GM11168 (cell line): ENCODE results near the gene VWF.
"Not testable (repeated sequence)": the region's sequence is repeated elsewhere in the genome, so short reads cannot be mapped to it uniquely, and the experiment has no call there.

ENCODE experiments used
- in situ Hi-C: fragments of 300-500 bp; cut with MboI; formaldehyde crosslinking; loops from one replicate; pipeline ENCODE4 v1.12.0; 2022; ENCODE audit warnings: low sequenced_read_pairs; ENCODE audit not compliant: unreplicated experiment

The VWF gene

GRCh38 chr12:6146951-6147350 lies 22.5 kb upstream of the VWF start:
- in situ Hi-C loops: no loop called here

DNA sequence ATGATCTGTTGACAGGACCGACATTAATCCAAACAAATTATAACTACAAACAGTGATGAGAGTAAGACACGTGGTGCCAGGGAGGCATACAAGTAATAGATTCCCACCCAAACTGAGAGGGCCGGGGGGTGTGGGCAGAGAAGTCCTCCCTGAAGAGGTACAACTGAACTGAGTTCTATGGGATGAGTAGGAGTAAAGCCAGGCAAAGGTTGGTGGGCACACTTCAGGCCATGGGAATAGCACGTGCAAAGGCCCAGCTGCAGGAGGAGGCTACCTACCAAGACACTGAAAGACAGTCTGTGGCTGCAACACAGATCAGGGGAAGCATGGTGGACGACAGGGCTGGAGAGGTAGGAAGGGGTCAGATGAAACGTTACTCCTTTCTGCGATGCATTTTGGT lies 22.0 kb upstream of the VWF start:
- in situ Hi-C loops: no loop called here

DNA sequence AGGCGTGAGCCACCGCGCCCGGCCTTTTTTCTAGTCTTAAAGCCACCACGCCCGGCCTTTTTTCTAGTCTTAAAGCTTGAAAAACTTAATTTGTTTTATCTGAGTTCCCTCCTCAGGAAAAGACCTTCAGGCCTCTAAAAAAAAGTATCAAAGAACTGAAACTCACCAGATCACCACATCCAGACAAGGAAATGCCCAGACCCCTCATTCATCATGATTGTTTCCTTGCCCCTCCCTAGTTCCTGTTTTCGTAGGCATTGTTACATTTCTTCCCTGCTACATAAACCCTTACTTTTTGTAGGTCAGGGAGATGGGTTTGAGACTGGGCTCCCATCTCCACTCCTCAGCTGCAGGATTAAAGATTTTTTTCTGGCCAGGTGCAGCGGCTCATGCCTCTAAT lies 21.1 kb upstream of the VWF start:
- in situ Hi-C loops: no loop called here

DNA sequence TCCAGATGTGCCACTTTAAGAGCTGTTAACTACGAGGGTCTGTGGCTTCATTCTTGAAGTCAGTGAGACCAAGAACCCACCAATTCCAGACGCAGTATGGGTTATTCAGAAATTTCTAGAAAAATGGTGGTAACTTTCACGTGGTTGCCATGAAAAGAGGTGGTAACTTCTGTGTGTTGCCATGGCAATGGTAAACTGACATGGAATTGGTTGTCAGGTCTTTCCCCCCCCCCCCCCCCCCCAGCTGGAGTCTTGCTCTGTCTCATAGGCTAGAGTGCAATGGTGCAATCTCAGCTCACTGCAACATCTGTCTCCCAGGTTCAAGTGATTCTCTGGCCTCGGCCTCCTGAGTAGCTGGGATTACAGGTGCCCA lies 18.8 kb upstream of the VWF start:
- in situ Hi-C loops: no loop called here

- in situ Hi-C loops: not testable (repeated sequence)
Observed at GRCh38 chr12:6142368-6143302, 18.2 kb upstream of the VWF start.

- in situ Hi-C loops: not testable (repeated sequence)
Observed at GRCh38 chr12:6141731-6142367, 17.4 kb upstream of the VWF start.

DNA sequence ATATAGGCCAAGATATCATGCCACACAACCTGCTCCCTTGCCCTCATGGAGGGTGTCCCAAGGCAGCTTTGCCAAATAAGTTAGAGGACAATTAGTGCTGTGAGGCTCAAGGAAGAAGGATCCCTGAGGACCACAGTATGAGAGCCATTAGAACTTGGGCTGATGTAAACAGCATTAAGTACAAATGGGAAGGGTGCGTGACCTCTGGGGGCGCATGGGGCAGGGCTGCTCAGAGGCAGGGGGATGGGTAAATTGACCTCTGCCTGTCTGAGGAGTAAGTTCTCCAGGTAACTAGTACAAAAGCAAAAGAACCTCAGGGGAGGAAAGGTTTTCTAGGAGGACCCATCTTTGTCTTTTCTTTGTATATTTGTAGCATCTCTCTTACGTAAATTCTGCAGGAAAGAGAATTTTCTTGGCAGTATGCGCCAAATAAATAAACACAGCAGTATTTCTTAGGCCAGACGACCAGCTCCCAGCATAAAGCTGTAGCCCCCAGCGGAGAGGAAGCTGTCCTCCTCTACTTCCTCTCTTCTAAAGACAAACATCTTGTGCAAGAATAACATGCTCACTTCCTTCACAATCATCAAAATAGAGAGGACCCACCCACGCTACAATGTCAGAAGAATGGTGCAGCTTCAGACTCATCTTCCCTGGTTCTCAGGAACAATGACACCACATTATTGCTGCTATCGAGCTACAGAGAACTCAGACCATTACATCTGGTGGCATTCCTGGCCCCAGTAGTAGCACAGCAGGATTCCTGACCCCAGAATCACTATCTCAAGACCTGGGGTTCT lies 16.4 kb upstream of the VWF start:
- in situ Hi-C loops: no loop called here

- in situ Hi-C loops: no loop called here
Observed at GRCh38 chr12:6135071-6135470, 10.6 kb upstream of the VWF start.

- in situ Hi-C loops: no loop called here
Observed at GRCh38 chr12:6133642-6134041, 9.2 kb upstream of the VWF start.

GRCh38 chr12:6132496-6132895 lies 8.0 kb upstream of the VWF start:
- in situ Hi-C loops: no loop called here

- in situ Hi-C loops: no loop called here
Observed at GRCh38 chr12:6125310-6125608, 789 bp upstream of the VWF start.

DNA sequence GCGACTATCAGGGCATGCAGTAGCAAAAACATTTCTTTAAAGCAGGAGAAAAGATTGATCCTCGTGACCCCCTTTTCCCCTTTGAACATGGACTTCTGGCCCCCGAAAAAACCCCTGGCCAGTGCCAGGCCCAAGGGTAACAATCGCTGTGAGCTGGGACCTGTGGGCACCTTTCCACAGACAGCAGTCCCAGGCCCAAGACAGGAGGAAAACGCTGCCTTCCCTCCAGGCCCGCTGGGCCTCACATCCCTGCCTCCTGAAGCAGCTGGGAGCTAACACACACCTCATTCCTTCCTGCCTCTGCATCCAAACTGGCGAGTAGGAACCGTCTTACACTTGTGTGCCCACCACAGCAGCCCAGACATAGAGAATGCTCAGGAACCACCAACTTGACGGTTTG lies 1.2 kb downstream of the VWF start:
- in situ Hi-C loops: no loop called here

DNA sequence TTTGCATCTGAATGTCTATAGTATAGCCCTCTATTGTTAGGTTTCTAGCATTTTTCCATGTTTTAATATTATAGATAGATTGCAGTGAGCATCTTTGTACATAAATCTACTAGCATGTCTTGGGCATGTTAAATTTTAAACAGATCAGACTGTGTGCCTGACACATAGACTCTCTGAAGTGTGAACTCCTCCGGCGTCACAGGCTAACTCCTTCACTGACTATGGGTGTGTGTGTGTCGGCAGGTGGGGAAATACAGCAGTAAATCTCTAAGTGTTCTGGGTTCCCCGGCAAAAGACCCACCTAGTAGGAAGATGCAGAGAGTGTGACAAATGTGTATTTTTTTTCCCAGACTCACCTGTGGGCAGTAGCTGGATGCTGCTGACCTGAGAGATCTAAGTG lies 2.3 kb downstream of the VWF start:
- in situ Hi-C loops: no loop called here

DNA sequence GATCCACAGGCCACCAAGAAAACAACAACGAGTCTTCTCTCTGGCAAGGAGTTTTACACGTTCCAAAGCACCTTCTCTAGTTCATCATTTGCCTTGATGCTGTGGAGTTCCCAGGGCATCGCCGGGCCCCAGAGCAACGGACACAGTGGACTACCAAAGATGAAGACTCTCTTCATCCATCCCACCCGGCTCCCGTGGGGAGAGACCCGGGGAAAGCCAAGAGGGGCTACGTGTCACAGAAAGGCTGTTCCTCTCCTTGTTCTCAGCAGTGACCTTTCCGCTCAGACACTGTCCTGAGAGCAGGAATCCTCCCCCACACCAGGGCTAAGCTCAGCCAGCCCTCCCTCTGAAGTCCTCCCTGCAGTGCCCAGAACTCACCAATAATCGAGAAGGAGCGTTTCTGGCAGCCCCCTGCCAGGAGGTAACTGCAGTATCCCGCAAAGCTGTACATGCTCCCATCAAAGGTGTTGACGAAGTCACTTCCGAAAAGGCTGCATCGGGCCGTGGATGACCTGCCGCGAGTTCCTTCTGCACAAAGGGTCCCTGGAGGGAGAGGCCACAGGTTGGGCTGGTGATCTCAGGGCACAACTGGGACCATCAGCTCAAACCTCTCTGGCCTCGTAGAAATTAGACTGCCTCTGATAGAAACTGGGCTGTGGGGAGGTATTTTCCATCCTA lies 3.5 kb downstream of the VWF start:
- in situ Hi-C loops: no loop called here

DNA sequence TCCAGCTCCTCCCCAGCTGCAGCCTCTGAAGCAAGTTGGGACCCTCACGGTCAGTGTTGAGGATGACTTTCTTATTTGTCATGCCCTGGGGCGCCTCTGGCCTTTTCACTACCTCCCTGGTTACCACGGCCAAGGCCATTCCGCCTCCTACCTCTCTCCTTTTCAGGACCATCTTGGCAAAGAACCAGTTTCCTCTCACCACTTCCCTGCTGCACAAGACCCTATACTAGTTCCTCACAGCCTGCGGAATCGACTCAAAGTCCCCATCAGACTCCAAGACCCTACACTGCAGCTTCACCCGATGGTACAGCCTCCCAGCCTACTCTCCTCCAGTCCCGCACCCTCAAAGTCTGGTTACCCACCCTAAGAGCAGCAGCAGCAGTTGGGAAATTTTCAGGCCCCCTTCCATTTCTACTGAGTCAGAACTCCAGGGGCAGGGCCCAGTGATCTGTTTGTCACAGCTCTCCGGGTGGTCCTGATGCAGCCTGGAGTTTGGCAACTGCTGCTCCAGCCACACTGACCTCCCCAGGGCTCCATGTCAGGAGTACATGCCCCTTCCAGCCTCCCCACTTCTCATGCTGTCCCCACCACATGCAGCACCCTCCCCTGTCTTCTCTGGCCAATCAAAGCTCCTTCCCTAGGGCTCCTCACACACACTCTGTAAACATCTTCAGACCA lies 5.4 kb downstream of the VWF start:
- in situ Hi-C loops: no loop called here

GRCh38 chr12:6116471-6117021 lies 7.9 kb downstream of the VWF start:
- in situ Hi-C loops: no loop called here

DNA sequence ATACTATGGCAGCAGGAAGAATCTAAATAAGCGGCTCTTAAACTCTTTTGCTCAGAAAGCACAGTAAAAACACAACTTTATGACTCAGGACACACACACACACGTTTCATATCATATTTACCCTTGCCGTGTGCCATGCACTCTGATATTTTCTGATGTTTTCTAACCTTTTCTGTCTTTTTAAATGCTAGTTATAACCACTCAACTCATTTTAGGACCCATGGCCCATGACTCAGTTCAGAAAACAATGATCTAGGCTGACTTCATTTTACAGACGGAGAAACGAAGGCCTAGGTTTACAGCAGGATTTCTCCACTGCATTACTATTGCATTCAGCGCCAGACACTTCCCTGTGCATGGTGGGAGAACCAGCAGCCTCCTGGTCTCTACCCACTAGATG lies 9.1 kb downstream of the VWF start:
- in situ Hi-C loops: no loop called here

- in situ Hi-C loops: no loop called here
Observed at GRCh38 chr12:6114476-6114870, 10.0 kb downstream of the VWF start.

- in situ Hi-C loops: no loop called here
Observed at GRCh38 chr12:6113691-6114475, 10.6 kb downstream of the VWF start.
